GM19324 (cell line): Measurements from ENCODE around the gene ECE2.
"Not testable (repeated sequence)": the region's sequence is repeated elsewhere in the genome, so short reads cannot be mapped to it uniquely, and the experiment has no call there.

ENCODE experiments used
- ATAC-seq: cut with Tn5 transposase; IDR thresholded peaks from one replicate; pipeline ENCODE4 v1.9.1; 2021; ENCODE audit warnings: mild to moderate bottlenecking, moderate library complexity; ENCODE audit not compliant: unreplicated experiment, low FRiP score

The ECE2 gene

GRCh38 chr3:184333700-184334099 lies 57.9 kb downstream of the ECE2 start:
- no peak for ATAC-seq

DNA sequence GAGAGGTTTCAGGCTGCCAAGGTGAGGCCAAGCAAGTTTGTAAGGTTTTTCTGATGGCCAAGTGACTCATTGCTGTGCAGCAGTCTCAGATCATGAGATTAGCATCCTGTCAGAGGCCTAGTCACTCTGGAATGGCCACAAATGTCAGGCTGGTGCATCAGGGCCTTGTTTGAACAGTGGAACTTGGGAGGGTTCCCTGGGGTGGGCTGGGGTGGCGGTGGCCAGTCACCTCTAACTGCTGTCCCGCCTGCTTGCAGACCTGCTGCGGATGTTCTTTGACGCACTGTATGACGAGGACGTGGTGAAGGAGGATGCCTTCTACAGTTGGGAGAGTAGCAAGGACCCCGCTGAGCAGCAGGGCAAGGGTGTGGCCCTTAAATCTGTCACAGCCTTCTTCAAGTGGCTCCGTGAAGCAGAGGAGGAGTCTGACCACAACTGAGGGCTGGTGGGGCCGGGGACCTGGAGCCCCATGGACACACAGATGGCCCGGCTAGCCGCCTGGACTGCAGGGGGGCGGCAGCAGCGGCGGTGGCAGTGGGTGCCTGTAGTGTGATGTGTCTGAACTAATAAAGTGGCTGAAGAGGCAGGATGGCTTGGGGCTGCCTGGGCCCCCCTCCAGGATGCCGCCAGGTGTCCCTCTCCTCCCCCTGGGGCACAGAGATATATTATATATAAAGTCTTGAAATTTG lies 58.8 kb downstream of the ECE2 start:
- no peak for ATAC-seq

- no peak for ATAC-seq
Observed at GRCh38 chr3:184335291-184335660, 59.5 kb downstream of the ECE2 start.

- peak; percentile 85 for ATAC-seq
Observed at GRCh38 chr3:184335661-184336546, 60.1 kb downstream of the ECE2 start.

GRCh38 chr3:184336547-184337398 lies 61.0 kb downstream of the ECE2 start:
- ATAC-seq: no peak

DNA sequence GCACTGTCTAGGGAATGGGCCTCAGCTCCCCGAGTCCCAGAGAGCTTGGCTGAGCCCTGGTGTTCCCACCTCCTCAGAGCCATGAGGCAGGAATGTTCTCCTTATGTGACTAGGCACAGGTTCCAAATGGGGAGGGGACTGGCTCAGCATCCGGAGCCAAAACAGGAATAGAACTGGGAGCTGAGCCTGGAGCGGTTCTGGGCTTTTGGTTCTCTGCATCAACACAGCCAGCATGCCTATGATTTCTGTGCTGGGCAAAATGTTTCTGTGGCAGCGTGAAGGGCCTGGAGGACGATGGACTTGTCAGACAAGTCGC lies 61.5 kb downstream of the ECE2 start, which contains the start of gene FAM131A:
Gene FAM131A (plus strand): TSS at position 202 of the 316 bp plus-strand sequence. CDS start 31 bp downstream, at position 233.
- ATAC-seq: no peak

- ATAC-seq: no peak
Observed at GRCh38 chr3:184337981-184338380, 62.2 kb downstream of the ECE2 start.

GRCh38 chr3:184338511-184338945 lies 62.7 kb downstream of the ECE2 start:
- no peak for ATAC-seq

DNA sequence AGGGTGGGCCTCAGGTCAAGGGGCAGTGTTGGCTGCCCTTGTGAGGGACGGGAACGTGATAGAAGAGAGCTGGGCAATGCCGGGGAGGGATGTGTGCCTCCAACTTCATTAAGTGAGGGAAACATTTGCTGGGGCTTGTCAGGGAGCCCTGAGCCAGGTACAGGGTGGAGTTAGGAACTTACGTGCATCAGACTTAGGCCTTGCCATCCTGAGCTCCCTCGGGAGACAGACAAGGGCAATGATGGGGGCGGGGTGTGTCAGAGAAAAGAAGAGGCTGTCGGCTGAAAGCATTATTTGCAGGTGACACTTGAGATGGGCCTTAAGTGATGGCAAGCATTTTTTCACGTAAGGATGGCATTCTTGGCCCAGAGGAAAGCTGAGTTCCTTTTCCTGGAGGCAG lies 63.2 kb downstream of the ECE2 start:
- no peak for ATAC-seq

GRCh38 chr3:184339451-184340135 lies 63.8 kb downstream of the ECE2 start:
- ATAC-seq: not testable (repeated sequence)

- ATAC-seq: no peak
Observed at GRCh38 chr3:184341925-184342324, 66.1 kb downstream of the ECE2 start.
